ENCODE results near the gene UMODL1.
"Not testable (repeated sequence)": the region's sequence is repeated elsewhere in the genome, so short reads cannot be mapped to it uniquely, and the experiment has no call there.

The UMODL1 gene

GRCh38 chr21:42114646-42115045 lies 43.5 kb downstream of the UMODL1 start (continued):
- TF ChIP-seq ZNF621 (tag by site-specific recombination; IDR thresholded peaks at IDR 0.05) = no peak
- no peak for TF ChIP-seq ZBTB48 (tag by site-specific recombination; IDR thresholded peaks at IDR 0.05)
- no peak for TF ChIP-seq OSR2 (tag by site-specific recombination; IDR thresholded peaks at IDR 0.05)
- TF ChIP-seq ZNF768 (tag by site-specific recombination; IDR thresholded peaks at IDR 0.05) = no peak
- TF ChIP-seq, protein P1, sequence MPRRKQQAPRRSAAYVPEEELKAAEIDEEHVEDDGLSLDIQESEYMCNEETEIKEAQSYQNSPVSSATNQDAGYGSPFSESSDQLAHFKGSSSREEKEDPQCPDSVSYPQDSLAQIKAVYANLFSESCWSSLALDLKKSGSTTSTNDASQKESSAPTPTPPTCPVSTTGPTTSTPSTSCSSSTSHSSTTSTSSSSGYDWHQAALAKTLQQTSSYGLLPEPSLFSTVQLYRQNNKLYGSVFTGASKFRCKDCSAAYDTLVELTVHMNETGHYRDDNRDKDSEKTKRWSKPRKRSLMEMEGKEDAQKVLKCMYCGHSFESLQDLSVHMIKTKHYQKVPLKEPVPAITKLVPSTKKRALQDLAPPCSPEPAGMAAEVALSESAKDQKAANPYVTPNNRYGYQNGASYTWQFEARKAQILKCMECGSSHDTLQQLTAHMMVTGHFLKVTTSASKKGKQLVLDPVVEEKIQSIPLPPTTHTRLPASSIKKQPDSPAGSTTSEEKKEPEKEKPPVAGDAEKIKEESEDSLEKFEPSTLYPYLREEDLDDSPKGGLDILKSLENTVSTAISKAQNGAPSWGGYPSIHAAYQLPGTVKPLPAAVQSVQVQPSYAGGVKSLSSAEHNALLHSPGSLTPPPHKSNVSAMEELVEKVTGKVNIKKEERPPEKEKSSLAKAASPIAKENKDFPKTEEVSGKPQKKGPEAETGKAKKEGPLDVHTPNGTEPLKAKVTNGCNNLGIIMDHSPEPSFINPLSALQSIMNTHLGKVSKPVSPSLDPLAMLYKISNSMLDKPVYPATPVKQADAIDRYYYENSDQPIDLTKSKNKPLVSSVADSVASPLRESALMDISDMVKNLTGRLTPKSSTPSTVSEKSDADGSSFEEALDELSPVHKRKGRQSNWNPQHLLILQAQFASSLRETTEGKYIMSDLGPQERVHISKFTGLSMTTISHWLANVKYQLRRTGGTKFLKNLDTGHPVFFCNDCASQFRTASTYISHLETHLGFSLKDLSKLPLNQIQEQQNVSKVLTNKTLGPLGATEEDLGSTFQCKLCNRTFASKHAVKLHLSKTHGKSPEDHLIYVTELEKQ (tag by site-specific recombination; IDR thresholded peaks at IDR 0.05; ENCODE audit: borderline replicate concordance) = no peak
- TF ChIP-seq SETDB1 (IDR thresholded peaks at IDR 0.05; ENCODE audit: insufficient read length, low read length) = no peak
- TF ChIP-seq, protein P2, sequence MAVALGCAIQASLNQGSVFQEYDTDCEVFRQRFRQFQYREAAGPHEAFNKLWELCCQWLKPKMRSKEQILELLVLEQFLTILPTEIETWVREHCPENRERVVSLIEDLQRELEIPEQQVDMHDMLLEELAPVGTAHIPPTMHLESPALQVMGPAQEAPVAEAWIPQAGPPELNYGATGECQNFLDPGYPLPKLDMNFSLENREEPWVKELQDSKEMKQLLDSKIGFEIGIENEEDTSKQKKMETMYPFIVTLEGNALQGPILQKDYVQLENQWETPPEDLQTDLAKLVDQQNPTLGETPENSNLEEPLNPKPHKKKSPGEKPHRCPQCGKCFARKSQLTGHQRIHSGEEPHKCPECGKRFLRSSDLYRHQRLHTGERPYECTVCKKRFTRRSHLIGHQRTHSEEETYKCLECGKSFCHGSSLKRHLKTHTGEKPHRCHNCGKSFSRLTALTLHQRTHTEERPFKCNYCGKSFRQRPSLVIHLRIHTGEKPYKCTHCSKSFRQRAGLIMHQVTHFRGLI (tag by site-specific recombination; IDR thresholded peaks at IDR 0.05) = no peak
- no peak for TF ChIP-seq ZBTB1 (tag by site-specific recombination; IDR thresholded peaks at IDR 0.05)
- no peak for TF ChIP-seq ZNF169 (tag by site-specific recombination; IDR thresholded peaks at IDR 0.05)
- TF ChIP-seq AEBP2 (tag by site-specific recombination; IDR thresholded peaks at IDR 0.05; ENCODE audit: borderline replicate concordance) = no peak

GRCh38 chr21:42115136-42115683 lies 44.1 kb downstream of the UMODL1 start:
- Histone ChIP-seq H3K27ac (ENCODE audit: extremely low read depth, low read depth, low read length) (no peak overlapping the region), H3K4me3 (ENCODE audit: low read depth, low read length) (no peak overlapping the region), H3K4me1 (ENCODE audit: control insufficient read depth, insufficient read depth, low read length) (no peaks in the 10 kb centered on the region), H3K9me3 (ENCODE audit: control insufficient read depth, insufficient read depth, low read depth, low read length) (no peaks in the 10 kb centered on the region), H3K36me3 (ENCODE audit: control insufficient read depth in 2 of 2, insufficient read depth in 1 of 2, low read length in 2 of 2) (no peaks in the 10 kb centered on the region)
- CTCF ChIA-PET = interaction anchor here (0.6 to 4.3 kb wide), 6 partner anchors 7 to 503 kb away, joined by 3 to 60 read pairs (median 4); no protein-coding TSS in a partner anchor
- POLR2A ChIA-PET = no interaction called here
- TF ChIP-seq ZNF16 (tag by site-specific recombination; IDR thresholded peaks at IDR 0.05; ENCODE audit: low read depth) (no peak), MYNN (tag by site-specific recombination; IDR thresholded peaks at IDR 0.05; ENCODE audit: borderline replicate concordance) (no peak), GLIS2 (tag by site-specific recombination; IDR thresholded peaks at IDR 0.05) (no peak), ZNF843 (tag by site-specific recombination; IDR thresholded peaks at IDR 0.05) (no peak), ZBTB44 (tag by site-specific recombination; IDR thresholded peaks at IDR 0.05) (no peak), ZNF138 (tag by site-specific recombination; IDR thresholded peaks at IDR 0.05; ENCODE audit: borderline replicate concordance) (no peak)
- TF ChIP-seq, protein P3, sequence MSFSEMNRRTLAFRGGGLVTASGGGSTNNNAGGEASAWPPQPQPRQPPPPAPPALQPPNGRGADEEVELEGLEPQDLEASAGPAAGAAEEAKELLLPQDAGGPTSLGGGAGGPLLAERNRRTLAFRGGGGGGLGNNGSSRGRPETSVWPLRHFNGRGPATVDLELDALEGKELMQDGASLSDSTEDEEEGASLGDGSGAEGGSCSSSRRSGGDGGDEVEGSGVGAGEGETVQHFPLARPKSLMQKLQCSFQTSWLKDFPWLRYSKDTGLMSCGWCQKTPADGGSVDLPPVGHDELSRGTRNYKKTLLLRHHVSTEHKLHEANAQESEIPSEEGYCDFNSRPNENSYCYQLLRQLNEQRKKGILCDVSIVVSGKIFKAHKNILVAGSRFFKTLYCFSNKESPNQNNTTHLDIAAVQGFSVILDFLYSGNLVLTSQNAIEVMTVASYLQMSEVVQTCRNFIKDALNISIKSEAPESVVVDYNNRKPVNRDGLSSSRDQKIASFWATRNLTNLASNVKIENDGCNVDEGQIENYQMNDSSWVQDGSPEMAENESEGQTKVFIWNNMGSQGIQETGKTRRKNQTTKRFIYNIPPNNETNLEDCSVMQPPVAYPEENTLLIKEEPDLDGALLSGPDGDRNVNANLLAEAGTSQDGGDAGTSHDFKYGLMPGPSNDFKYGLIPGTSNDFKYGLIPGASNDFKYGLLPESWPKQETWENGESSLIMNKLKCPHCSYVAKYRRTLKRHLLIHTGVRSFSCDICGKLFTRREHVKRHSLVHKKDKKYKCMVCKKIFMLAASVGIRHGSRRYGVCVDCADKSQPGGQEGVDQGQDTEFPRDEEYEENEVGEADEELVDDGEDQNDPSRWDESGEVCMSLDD (tag by site-specific recombination; IDR thresholded peaks at IDR 0.05) = no peak

- H3K4me1 ChIP-seq (ENCODE audit: control insufficient read depth, insufficient read depth, low read length); H3K27ac ChIP-seq (ENCODE audit: extremely low read depth, low read depth, low read length); H3K9me3 ChIP-seq (ENCODE audit: control insufficient read depth, insufficient read depth, low read depth, low read length); H3K4me3 ChIP-seq (ENCODE audit: low read depth, low read length); POLR2A ChIA-PET; H3K36me3 ChIP-seq (ENCODE audit: control insufficient read depth in 2 of 2, insufficient read depth in 1 of 2, low read length in 2 of 2): not testable (repeated sequence)
- CTCF ChIA-PET = interaction anchor here (0.6 to 4.3 kb wide), 24 partner anchors 9 to 504 kb away, joined by 3 to 60 read pairs (median 5); no protein-coding TSS in a partner anchor
Measured at GRCh38 chr21:42116551-42116950, 45.4 kb downstream of the UMODL1 start.

All from HEK293 (cell line).